NCI-H2227 (cell line): ENCODE data around the gene PTPRJ.
"Not testable (repeated sequence)": the region's sequence is repeated elsewhere in the genome, so short reads cannot be mapped to it uniquely, and the experiment has no call there.

Experiments used
- DNase-seq: peaks from one replicate; lab custom pipeline; 2025; ENCODE audit not compliant: unreplicated experiment; lab: John Stamatoyannopoulos, UW

The PTPRJ gene

DNA sequence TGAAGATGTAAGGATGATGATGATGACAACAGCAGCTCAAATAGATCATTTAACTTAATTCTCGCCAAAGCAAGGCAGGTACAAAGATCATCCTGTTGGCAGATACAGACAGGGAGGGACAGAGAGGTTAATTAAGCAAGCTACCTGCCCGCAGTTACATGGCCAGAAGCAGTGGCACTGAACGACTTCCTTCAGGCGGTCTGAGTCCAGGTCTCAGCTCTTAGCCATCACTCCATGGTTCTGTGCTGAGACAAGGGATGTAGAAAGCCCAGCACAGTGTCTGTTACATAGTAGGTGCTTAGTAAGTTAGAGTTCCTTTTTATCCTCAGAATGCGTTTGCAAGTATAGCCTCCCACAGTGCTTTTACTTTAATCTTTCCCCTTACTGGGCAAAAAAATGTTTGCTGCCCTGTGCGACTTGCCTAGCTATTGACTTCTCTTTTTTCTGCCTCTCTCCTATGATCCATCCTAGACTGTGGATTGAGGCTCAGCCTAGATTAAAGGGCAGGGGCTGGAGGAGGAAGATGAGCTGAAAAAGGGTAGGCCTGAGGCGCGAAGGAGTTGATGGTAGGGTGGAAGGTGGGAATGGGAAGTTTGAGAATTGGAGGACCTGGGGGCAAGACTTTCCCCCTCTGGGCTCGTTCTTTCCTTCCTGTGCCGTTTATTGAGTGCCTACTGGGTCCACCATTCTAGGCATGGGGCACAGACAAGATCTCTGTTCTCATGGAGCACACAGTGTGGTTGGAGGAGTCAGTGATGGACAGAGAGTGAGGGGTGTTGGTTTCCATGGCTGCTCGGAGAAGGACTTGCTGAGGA lies 128.1 kb downstream of the PTPRJ start:
- DNase-seq: no peak

- DNase-seq: peak; percentile 63
Measured at GRCh38 chr11:48109046-48109666, 128.8 kb downstream of the PTPRJ start.

DNA sequence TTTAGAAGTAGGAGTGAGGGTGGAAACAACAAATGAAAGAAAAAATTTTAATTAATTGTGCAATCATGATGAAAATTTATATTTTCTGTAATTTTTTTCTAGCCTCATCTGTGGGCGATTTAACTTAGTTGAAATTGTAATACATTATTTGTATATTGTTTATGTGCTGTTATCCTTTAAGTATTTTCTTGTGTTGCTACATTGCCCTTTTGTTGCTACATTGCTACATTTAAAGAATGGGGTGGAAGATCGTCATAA lies 130.1 kb downstream of the PTPRJ start:
- DNase-seq: no peak

DNA sequence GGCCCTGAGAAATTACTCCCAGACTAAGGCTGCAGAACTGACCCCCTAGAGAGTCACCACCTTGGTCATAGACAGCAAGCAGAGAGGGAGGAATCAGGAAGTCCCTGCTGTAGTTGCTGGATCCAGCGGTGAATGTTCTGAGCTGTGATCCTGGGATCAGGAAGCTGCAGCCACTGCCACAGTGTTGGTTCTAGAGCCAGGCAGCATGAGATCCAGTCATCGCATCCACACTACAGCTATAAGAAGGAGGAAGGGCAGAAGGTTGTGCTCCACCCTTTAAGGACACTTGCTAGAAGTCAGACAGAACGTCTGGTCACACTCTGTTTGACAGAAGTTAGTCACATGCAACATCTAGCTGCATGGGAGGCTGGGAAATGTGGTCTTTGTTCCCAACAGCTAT lies 131.5 kb downstream of the PTPRJ start:
- DNase-seq: no peak

DNA sequence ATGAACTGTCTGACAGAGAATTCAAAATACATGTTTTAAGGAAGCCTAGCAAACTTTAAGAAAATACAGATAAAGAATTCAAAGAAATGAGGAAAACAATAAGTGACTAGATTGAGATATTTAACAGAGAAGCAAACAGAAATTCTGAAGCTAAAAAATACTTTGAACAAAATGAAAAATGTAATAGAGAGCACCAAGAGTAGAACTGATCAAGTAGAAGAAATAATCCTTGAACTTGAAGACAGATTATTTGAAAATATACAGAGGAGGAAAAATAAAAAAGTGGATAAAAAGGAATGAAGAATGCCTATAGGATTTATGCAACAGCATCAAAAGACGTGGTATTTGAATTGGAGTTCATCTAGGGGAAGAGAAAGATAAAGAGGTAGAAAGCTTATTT lies 134.4 kb downstream of the PTPRJ start:
- peak; percentile 23 for DNase-seq

DNA sequence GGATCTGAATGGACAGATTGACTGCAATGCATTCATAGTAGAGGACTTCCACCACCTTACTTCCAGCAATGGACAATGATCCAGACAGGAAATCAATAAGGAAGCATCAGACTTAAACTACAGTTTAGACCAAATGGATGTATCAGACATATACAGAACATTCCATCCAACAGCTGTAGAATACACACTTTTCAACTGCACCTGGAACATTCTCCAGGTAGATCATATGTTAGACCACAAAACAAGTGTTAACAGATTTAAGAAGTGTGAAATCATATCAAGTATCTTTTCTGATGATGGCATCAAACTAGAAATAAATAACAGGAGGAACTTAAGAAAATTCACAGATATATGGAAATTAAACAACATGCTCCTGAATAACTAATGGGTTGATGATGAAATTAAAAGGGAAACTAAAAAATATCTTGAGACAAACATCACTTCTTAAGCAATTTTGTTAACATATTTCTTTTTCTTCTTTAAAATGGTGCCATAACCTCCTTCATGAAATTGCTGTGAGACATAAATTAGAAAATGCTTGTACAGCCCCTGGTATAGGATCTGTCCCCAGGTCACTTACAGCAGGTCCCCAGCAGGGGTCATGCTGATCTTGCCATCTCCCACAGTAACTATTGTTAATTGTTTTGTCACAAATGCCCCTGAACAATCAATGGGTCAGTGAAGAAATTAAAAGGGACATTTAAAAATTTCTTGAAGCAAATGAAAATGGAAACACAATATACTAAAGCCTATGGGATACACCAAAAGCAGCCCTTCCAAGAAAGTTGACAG lies 136.3 kb downstream of the PTPRJ start:
- no peak for DNase-seq

GRCh38 chr11:48122246-48122645 lies 141.9 kb downstream of the PTPRJ start:
- DNase-seq: no peak

GRCh38 chr11:48122656-48123055 lies 142.3 kb downstream of the PTPRJ start:
- DNase-seq: no peak

GRCh38 chr11:48123254-48123875 lies 143.0 kb downstream of the PTPRJ start:
- no peak for DNase-seq

DNA sequence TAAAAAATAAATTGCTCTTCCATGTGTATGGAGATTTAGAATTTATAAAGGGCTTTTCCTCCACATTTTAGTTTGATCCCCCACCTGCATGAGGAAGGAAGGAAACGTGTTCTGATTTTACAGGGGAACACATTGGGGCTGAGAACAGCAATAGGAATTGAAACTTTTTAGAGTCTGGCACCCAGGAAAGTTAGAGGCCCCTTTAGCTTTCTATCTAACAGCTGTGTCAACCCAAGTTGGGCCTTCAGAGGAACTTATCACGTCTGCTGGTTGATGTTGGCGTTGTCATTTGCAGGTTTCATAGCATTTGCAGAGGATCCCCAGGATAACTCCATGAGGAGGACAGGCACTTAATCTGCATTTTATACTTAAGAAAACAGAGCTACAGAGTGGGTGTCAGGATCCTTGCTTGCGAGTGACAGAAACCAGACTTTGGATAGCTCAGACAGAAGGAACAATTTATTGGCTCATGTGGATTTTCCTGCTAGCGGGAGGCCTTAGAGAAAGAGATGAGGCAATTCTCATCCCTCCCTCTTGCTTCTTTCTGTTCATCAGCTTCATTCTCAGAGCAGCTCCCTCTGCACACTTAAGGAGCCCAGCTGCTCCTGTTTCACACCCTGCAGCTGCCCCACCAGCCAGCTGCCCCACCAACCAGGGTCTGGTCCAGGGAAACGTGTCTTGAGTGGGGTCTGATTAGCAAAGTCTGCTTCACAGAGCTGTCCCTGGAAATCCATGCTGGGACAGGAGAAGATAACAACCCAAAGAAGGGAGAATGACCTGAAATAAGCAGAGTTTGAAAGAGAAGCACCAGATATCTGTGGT lies 143.8 kb downstream of the PTPRJ start:
- no peak for DNase-seq

GRCh38 chr11:48124880-48125279 lies 144.5 kb downstream of the PTPRJ start:
- DNase-seq: no peak

GRCh38 chr11:48125866-48126265 lies 145.5 kb downstream of the PTPRJ start:
- DNase-seq: no peak

DNA sequence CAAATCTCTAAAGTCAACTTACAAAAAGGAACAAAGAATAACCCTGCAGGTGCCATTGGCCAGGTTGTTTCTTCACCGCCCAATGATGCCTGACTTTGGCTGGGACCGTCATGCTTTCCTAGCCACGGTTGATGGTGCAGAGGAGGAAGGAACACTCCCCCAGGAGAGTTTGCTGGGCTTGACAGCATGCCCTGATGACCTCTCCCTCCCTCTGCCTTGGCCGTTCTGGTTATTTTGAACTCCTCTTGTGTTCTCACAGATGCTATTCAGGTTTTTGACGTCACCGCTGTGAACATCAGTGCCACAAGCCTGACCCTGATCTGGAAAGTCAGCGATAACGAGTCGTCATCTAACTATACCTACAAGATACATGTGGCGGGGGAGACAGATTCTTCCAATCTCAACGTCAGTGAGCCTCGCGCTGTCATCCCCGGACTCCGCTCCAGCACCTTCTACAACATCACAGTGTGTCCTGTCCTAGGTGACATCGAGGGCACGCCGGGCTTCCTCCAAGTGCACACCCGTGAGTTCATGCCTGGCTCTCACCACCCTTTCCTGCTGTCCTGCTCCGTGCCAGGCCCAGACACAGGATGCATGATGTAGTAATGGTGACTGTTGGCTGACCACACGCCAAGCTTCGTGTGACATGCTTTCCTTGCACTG lies 147.3 kb downstream of the PTPRJ start:
- DNase-seq: no peak

DNA sequence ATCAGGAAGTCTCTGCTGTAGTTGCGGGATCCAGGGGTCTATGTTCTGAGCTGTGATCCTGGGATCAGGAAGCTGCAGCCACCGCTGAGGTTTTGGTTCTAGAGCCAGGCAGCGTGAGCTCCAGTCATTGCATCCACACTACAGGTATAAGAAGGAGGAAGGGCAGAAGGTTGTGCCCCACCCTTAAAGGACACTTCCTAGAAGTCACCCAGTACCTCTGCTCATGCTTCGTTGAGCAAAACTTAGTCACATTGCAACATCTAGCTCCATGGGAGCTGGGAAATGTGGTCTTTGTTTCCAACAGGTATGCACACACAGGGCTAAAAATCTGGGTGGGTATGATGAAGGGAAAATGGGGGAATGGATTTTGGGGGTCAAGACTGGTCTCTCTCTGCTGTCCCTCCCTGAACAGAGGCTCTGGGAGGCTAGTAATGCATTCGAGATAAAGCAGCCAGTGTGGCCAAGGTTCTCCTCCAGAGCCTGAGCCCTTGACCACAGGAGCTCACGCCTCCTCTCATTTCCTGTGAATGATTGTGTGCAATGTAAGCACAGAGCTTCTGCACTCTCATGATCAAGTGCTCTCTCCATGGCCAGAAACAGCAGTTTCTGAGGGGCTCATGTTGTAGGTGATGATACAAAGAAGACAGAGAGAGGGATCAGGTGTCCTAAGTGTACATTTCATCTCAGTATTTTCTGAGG lies 149.5 kb downstream of the PTPRJ start:
- no peak for DNase-seq

DNA sequence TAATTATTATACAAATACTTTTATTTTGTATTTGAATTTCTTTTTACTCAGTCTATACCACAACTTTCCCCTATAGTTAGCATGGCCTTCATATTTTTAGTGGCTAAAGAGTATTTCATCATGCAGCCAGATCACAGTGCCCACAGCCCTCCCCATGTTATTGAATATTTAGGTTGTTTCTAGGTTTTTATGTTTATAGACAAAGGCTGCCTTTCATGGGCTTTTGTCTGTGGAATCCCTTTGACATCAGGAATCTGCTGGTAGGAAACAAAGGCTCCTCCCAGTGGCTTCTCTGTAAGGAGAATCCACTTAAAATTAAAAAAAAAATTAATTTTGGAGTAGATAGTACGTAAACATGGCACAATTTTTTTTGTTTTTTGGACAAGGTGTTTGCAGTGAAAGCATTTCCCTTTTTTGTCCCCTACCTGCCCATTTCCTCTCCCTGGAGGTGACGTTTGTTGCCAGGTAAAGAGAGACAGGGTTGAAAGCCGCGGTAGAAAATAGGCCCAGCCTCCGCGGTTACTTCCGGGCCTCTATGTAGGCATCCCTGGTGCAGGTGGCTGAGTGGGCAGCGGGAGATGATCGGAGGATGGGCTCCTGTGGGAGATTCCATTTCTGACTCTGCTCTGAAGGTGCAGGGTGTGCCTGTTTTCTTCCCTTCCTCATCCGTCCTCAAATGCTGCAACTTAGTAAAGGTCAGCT lies 154.0 kb downstream of the PTPRJ start:
- no peak for DNase-seq

- no peak for DNase-seq
Measured at GRCh38 chr11:48138222-48138621, 157.9 kb downstream of the PTPRJ start.

DNA sequence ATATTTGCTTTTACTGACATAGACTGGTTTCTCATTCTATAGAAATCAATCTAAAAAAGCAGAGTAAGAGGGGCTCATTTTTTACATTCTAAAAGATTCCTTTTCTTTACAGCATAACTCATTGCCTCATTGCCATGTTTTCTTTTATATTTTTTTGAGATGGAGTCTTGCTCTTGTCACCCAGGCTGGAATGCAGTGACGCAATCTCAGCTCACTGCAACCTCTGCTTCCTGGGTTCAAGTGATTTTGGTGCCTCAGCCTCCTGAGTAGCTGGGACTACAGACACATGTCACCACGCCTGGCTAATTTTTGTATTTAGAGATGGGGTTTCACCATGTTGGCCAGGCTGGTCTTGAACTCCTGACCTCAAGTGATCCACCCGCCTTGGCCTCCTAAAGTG lies 159.5 kb downstream of the PTPRJ start:
- DNase-seq: not testable (repeated sequence)

GRCh38 chr11:48141475-48142122 lies 161.2 kb downstream of the PTPRJ start:
- peak; percentile 5 for DNase-seq

DNA sequence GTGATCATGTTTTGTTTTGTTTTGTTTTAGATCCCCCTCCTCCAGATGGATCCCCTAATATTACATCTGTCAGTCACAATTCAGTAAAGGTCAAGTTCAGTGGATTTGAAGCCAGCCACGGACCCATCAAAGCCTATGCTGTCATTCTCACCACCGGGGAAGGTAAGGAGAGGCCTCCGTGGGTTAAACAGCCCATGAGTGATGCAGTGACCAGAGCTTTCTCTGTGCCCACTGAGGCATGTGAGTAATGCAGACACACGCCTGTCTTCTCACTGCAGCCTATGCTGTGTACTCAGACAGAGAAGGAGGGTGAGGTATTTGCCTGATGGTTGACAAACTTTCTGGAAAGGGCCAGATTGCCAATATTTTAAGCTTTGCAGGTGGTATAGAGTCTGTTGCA lies 162.5 kb downstream of the PTPRJ start:
- no peak for DNase-seq
